Measurements from ENCODE around the gene GPC6.

Gene GPC6

DNA sequence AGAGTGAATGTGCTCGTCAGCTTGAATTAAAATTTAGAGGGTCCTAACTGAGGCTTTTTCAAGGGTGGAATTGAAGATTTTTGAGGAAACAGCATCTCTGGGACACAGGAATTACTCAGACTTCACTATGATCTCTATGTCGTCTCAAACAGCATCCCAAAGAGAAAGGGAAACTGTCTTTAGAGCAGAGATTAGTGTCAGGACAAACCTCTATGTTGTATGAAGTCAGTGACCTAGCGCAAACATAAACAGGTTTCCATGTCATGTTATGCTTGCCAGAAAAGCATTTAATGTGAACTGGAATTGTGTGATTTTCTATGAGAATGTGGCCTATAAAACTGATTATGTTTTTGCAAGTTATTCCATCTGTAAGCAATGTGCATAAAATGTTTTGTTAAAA is 573.7 kb downstream of the GPC6 start:
- Histone ChIP-seq H3K27ac (no peak overlapping the region), H3K4me3 (ENCODE audit: low read depth, low read length) (no peak overlapping the region)
- TF ChIP-seq CTCF (IDR thresholded peaks at IDR 0.05; ENCODE audit: low read depth, low read length): no peak

GRCh38 chr13:93805736-93806135 is 579.1 kb downstream of the GPC6 start:
- no peak for TF ChIP-seq CTCF (IDR thresholded peaks at IDR 0.05; ENCODE audit: low read depth, low read length)

More for the DNA sequence above, 573.7 kb downstream of the GPC6 start:
- H3K9me3 ChIP-seq (ENCODE audit: severe bottlenecking): no peaks in the 10 kb centered on the region
- DNase-seq: no peak
- H3K27me3 ChIP-seq (ENCODE audit: insufficient read depth, low read depth, severe bottlenecking): no peaks in the 10 kb centered on the region
- no peaks in the 10 kb centered on the region; the same call in 1 of the 2 replicates for H3K36me3 ChIP-seq

DNA sequence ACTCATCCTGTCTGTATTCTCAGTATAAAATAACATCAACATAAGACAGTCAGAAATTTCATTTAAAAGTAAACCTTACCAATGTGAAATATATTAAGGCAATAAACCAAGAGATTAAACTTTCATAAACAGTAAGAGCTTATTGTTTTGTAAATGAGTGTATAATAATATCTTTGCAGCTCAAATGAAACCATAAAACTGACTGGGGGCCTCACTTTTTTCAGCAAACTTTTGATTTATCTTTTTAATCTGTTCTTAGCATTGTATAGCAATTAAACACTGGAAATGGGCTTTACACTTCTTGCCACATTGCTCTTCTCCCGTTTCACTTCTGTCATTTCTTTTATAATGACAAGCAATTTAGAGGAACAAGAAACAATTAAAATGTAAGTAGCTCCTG is 580.3 kb downstream of the GPC6 start:
- TF ChIP-seq CTCF (IDR thresholded peaks at IDR 0.05; ENCODE audit: low read depth, low read length): no peak
- Histone ChIP-seq H3K27me3 (ENCODE audit: insufficient read depth, low read depth, severe bottlenecking) (no peaks in the 10 kb centered on the region), H3K36me3 (no peaks in the 10 kb centered on the region; the same call in 1 of the 2 replicates), H3K9me3 (ENCODE audit: severe bottlenecking) (no peaks in the 10 kb centered on the region), H3K27ac (peak overlapping the region; percentile 50; the same call in 1 of the 2 replicates), H3K4me3 (ENCODE audit: low read depth, low read length) (no peak overlapping the region)
- no peak for DNase-seq

More at GRCh38 chr13:93805736-93806135, 579.1 kb downstream of the GPC6 start:
- peak overlapping the region; percentile 8; the same call in 1 of the 2 replicates for H3K4me3 ChIP-seq (ENCODE audit: low read depth, low read length)
- H3K27me3 ChIP-seq (ENCODE audit: insufficient read depth, low read depth, severe bottlenecking): no peaks in the 10 kb centered on the region
- no peaks in the 10 kb centered on the region for H3K9me3 ChIP-seq (ENCODE audit: severe bottlenecking)
- peak; percentile 69 for DNase-seq
- no peaks in the 10 kb centered on the region; the same call in 1 of the 2 replicates for H3K36me3 ChIP-seq
- H3K27ac ChIP-seq: peak overlapping the region; percentile 50

GRCh38 chr13:93810264-93810663 is 583.7 kb downstream of the GPC6 start:
- TF ChIP-seq CTCF (IDR thresholded peaks at IDR 0.05; ENCODE audit: low read depth, low read length): no peak
- Histone ChIP-seq H3K9me3 (ENCODE audit: severe bottlenecking) (no peaks in the 10 kb centered on the region), H3K4me3 (ENCODE audit: low read depth, low read length) (no peak overlapping the region), H3K36me3 (0 out of 2 replicates have a peak, but pooled peaks cover 3% of the 10 kb centered on the region), H3K27me3 (ENCODE audit: insufficient read depth, low read depth, severe bottlenecking) (no peaks in the 10 kb centered on the region), H3K27ac (no peak overlapping the region)
- no peak for DNase-seq

- no peak for TF ChIP-seq CTCF (IDR thresholded peaks at IDR 0.05; ENCODE audit: low read depth, low read length)
- Histone ChIP-seq H3K27me3 (ENCODE audit: insufficient read depth, low read depth, severe bottlenecking) (no peaks in the 10 kb centered on the region), H3K27ac (no peak overlapping the region), H3K4me3 (ENCODE audit: low read depth, low read length) (no peak overlapping the region), H3K9me3 (ENCODE audit: severe bottlenecking) (no peaks in the 10 kb centered on the region), H3K36me3 (0 out of 2 replicates have a peak, but pooled peaks cover 3% of the 10 kb centered on the region)
- DNase-seq: no peak
Measured at GRCh38 chr13:93811071-93811737, 584.6 kb downstream of the GPC6 start.

GRCh38 chr13:93811738-93812112 is 585.1 kb downstream of the GPC6 start:
- no peaks in the 10 kb centered on the region for H3K9me3 ChIP-seq (ENCODE audit: severe bottlenecking)
- DNase-seq: no peak

More at GRCh38 chr13:93811738-93812112, 585.1 kb downstream of the GPC6 start:
- 0 out of 2 replicates have a peak, but pooled peaks cover 3% of the 10 kb centered on the region for H3K36me3 ChIP-seq
- H3K4me3 ChIP-seq (ENCODE audit: low read depth, low read length): no peak overlapping the region
- TF ChIP-seq CTCF (IDR thresholded peaks at IDR 0.05; ENCODE audit: low read depth, low read length): no peak
- no peaks in the 10 kb centered on the region for H3K27me3 ChIP-seq (ENCODE audit: insufficient read depth, low read depth, severe bottlenecking)
- H3K27ac ChIP-seq: no peak overlapping the region
